H1 (cell line): Measurements from ENCODE around the gene KIF5C.

Source experiments
- BRCA1 ChIP-seq: IDR thresholded peaks from 2 replicates; pipeline ENCODE4 v1.6.1; 2012; ENCODE audit warnings: low read depth, low read length, improper control_type of control experiment
- KDM5A ChIP-seq: fragments of 200-600 bp; IDR thresholded peaks from 2 replicates; pipeline ENCODE4 v1.7.1; 2012; ENCODE audit warnings: mild to moderate bottlenecking, low read length, inconsistent platforms, mixed read lengths
- POLR2A ChIP-seq, 2 experiments: IDR thresholded peaks; 1 replicate in 1 of 2; 2 replicates in 1 of 2; pipeline ENCODE4 v1.6.1; 2011; ENCODE audit warnings: low read depth in 2 of 2, low read length in 2 of 2, mild to moderate bottlenecking in 2 of 2; ENCODE audit errors: control extremely low read depth in 1 of 2
- POLR2AphosphoS5 ChIP-seq: IDR thresholded peaks from 2 replicates; pipeline ENCODE4 v1.6.1; 2011; ENCODE audit warnings: low read depth, low read length
- USF2 ChIP-seq: IDR thresholded peaks from 2 replicates; pipeline ENCODE4 v1.6.1; 2011; ENCODE audit warnings: low read length, improper control_type of control experiment
- YY1 ChIP-seq: IDR thresholded peaks from 2 replicates; pipeline ENCODE4 v1.6.1; 2011; ENCODE audit warnings: low read depth, mild to moderate bottlenecking, low read length
- TF ChIP-seq, protein P1 (sequence below): IDR thresholded peaks from 2 replicates; pipeline ENCODE4 v1.6.1; 2012; ENCODE audit warnings: inconsistent platforms
- TF ChIP-seq, protein P2 (sequence below), 3 experiments: IDR thresholded peaks; 1 replicate in 2 of 3; 2 replicates in 1 of 3; pipeline versions ENCODE4 v1.5.1 to v1.6.1; 2011; ENCODE audit warnings: low read length in 3 of 3, mild to moderate bottlenecking in 3 of 3, inconsistent platforms in 2 of 3, low read depth in 1 of 3, moderate library complexity in 1 of 3; ENCODE audit not compliant: insufficient read depth in 1 of 3; ENCODE audit errors: control extremely low read depth in 1 of 3

- no peak for TF ChIP-seq POLR2A (IDR thresholded peaks at IDR 0.05; ENCODE audit: control extremely low read depth in 1 of 2, low read depth in 2 of 2, low read length in 2 of 2)
- TF ChIP-seq, protein P1, sequence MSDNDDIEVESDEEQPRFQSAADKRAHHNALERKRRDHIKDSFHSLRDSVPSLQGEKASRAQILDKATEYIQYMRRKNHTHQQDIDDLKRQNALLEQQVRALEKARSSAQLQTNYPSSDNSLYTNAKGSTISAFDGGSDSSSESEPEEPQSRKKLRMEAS: no peak
- no peak for TF ChIP-seq BRCA1
- TF ChIP-seq KDM5A: no peak
- TF ChIP-seq USF2: no peak
- no peak for TF ChIP-seq POLR2AphosphoS5
- TF ChIP-seq YY1: no peak
- TF ChIP-seq, protein P2, sequence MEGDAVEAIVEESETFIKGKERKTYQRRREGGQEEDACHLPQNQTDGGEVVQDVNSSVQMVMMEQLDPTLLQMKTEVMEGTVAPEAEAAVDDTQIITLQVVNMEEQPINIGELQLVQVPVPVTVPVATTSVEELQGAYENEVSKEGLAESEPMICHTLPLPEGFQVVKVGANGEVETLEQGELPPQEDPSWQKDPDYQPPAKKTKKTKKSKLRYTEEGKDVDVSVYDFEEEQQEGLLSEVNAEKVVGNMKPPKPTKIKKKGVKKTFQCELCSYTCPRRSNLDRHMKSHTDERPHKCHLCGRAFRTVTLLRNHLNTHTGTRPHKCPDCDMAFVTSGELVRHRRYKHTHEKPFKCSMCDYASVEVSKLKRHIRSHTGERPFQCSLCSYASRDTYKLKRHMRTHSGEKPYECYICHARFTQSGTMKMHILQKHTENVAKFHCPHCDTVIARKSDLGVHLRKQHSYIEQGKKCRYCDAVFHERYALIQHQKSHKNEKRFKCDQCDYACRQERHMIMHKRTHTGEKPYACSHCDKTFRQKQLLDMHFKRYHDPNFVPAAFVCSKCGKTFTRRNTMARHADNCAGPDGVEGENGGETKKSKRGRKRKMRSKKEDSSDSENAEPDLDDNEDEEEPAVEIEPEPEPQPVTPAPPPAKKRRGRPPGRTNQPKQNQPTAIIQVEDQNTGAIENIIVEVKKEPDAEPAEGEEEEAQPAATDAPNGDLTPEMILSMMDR (IDR thresholded peaks at IDR 0.05; ENCODE audit: control extremely low read depth in 1 of 3, insufficient read depth in 1 of 3, low read depth in 1 of 3, low read length in 3 of 3): no peak
Observed at GRCh38 chr2:149012545-149012944, 137.5 kb downstream of the KIF5C start.
